GM23338 (cell line): ENCODE results near the gene IL1RAPL2. TPM values are rescaled to one million over a fixed set of nuclear protein-coding genes. Genes with fewer than 3 reads are reported as not detected.

Experiments used
- ATAC-seq: fragments of 200-7000 bp; cut with Tn5 transposase; 3 replicates; pipeline ENCODE4 v1.9.1; 2020
- DNase-seq: peaks from one replicate; pipeline ENCODE4 v3.0.0-alpha.2; 2015; ENCODE audit warnings: low spot score
- H2AFZ ChIP-seq: fragments of 200-600 bp; sonication (generic); 2 replicates; pipeline ENCODE4 v1.8.0; 2016; ENCODE audit warnings: antibody characterized with exemption, mild to moderate bottlenecking, moderate library complexity
- H3F3A ChIP-seq: fragments of 200-600 bp; sonication (generic); replicated peaks from 2 replicates; pipeline ENCODE4 v1.8.0; 2017; ENCODE audit warnings: antibody characterized with exemption, mixed run types, low read depth
- H3K27ac ChIP-seq: fragments of 200-600 bp; sonication (generic); 2 replicates; pipeline ENCODE4 v1.6.1; 2016; ENCODE audit warnings: low read depth
- H3K27me3 ChIP-seq: fragments of 200-600 bp; sonication (generic); 2 replicates; pipeline ENCODE4 v1.8.0; 2016; ENCODE audit warnings: mild to moderate bottlenecking, mixed run types, moderate library complexity; ENCODE audit not compliant: insufficient read depth
- H3K36me3 ChIP-seq: fragments of 200-600 bp; sonication (generic); 2 replicates; pipeline ENCODE4 v1.8.0; 2016; ENCODE audit warnings: mild to moderate bottlenecking; ENCODE audit not compliant: insufficient read depth
- H3K4me1 ChIP-seq: fragments of 200-600 bp; sonication (generic); 2 replicates; pipeline ENCODE4 v1.8.0; 2016; ENCODE audit warnings: mild to moderate bottlenecking, moderate library complexity; ENCODE audit not compliant: insufficient read depth
- H3K4me2 ChIP-seq: fragments of 200-600 bp; sonication (generic); 2 replicates; pipeline ENCODE4 v1.7.1; 2017; ENCODE audit warnings: mixed run types
- H3K4me3 ChIP-seq: fragments of 200-600 bp; sonication (generic); 2 replicates; pipeline ENCODE4 v1.6.1; 2016; ENCODE audit warnings: mixed run types
- H3K79me2 ChIP-seq: fragments of 200-600 bp; sonication (generic); replicated peaks from 2 replicates; pipeline ENCODE4 v1.8.0; 2017; ENCODE audit warnings: mild to moderate bottlenecking; ENCODE audit not compliant: insufficient read depth
- H3K9me2 ChIP-seq: fragments of 200-600 bp; sonication (generic); 2 replicates; pipeline ENCODE4 v1.8.0; 2017; ENCODE audit not compliant: insufficient read depth
- H4K20me1 ChIP-seq: fragments of 200-600 bp; sonication (generic); replicated peaks from 2 replicates; pipeline ENCODE4 v1.8.0; 2017; ENCODE audit warnings: mild to moderate bottlenecking; ENCODE audit not compliant: insufficient read depth
- H3K27ac Mint-ChIP-seq: 2 replicates; pipeline ENCODE4 v1.8.0; 2020; ENCODE audit warnings: inconsistent platforms, mild to moderate bottlenecking, moderate library complexity, mixed read lengths
- H3K27me3 Mint-ChIP-seq: 3 replicates; pipeline ENCODE4 v1.8.0; 2022; ENCODE audit warnings: low read depth, mild to moderate bottlenecking, moderate library complexity, mixed read lengths, inconsistent platforms; ENCODE audit not compliant: insufficient read depth, poor library complexity
- H3K36me3 Mint-ChIP-seq: 3 replicates; pipeline ENCODE4 v1.8.0; 2021; ENCODE audit warnings: low read depth, mild to moderate bottlenecking, inconsistent platforms, moderate library complexity, mixed read lengths
- H3K4me1 Mint-ChIP-seq: 3 replicates; pipeline ENCODE4 v1.8.0; 2020; ENCODE audit warnings: mild to moderate bottlenecking, inconsistent platforms, mixed read lengths
- H3K4me3 Mint-ChIP-seq: 3 replicates; pipeline ENCODE4 v1.8.0; 2021; ENCODE audit warnings: moderate library complexity, mild to moderate bottlenecking, inconsistent platforms, mixed read lengths
- H3K9me3 Mint-ChIP-seq: 3 replicates; pipeline ENCODE4 v1.8.0; 2020; ENCODE audit warnings: moderate library complexity, mild to moderate bottlenecking, inconsistent platforms, mixed read lengths
- CREB1 ChIP-seq: fragments of 250-450 bp; sonication (Bioruptor Pico); IDR thresholded peaks from 2 replicates; pipeline ENCODE4 v1.5.0; 2020; ENCODE audit warnings: low read depth, mild to moderate bottlenecking, moderate library complexity
- CTCF ChIP-seq, 2 experiments: fragments of 200-600 bp in 1 of 2; sonication (generic) in 1 of 2; conservative IDR thresholded peaks; 2 replicates each; pipeline versions ENCODE4 v1.5.1 to v1.6.1; 2016 to 2017; ENCODE audit warnings: antibody characterized with exemption in 2 of 2, low read depth in 2 of 2, mild to moderate bottlenecking in 2 of 2, moderate library complexity in 1 of 2
- EZH2 ChIP-seq: fragments of 200-600 bp; sonication (generic); IDR thresholded peaks from one replicate; pipeline ENCODE4 v1.8.0; 2017; ENCODE audit warnings: antibody characterized with exemption, mild to moderate bottlenecking, low read depth; ENCODE audit not compliant: unreplicated experiment
- NANOG ChIP-seq: IDR thresholded peaks from 2 replicates; pipeline ENCODE4 v1.6.1; 2016; ENCODE audit warnings: antibody characterized with exemption, borderline replicate concordance
- POLR2AphosphoS5 ChIP-seq: IDR thresholded peaks from 2 replicates; pipeline ENCODE4 v1.6.1; 2016; ENCODE audit warnings: antibody characterized with exemption, low read depth
- ZNF462 ChIP-seq: fragments of 250-450 bp; sonication (Bioruptor Pico); IDR thresholded peaks from 2 replicates; pipeline ENCODE4 v1.5.0; 2020; ENCODE audit warnings: mild to moderate bottlenecking, moderate library complexity
- polyA plus RNA-seq: library from polyadenylated mRNA; unstranded; fragments of >200 nt; fragmentation: Nextera tagmentation; extraction: Ambion mirVana; gene quantifications from 2 replicates; pipeline ENCODE4 v1.2.1, GENCODE V29; 2016
- total RNA-seq: library from RNA; depleted of rRNA; stranded (reverse); fragments of >200 nt; shearing (Covaris generic); gene quantifications from 2 replicates; pipeline ENCODE4 v1.2.3, GENCODE V29; 2014

IL1RAPL2 gene
- total and polyA plus RNA-seq, 2 experiments from 2014 or later = 0.80 to 0.94 TPM

GRCh38 chrX:104968241-104968640, 402.2 kb downstream of the IL1RAPL2 start:
- no peaks in the 10 kb centered on the region for H3K36me3 Mint-ChIP-seq
- no peak overlapping the region for H3K4me3 ChIP-seq
- H3K4me1 ChIP-seq = no peaks in the 10 kb centered on the region
- H3K9me3 Mint-ChIP-seq = no peaks in the 10 kb centered on the region
- H3K79me2 ChIP-seq = no peaks in the 10 kb centered on the region
- H3K27ac ChIP-seq = no peak overlapping the region
- no peak for ATAC-seq
- no peaks in the 10 kb centered on the region; the same call in 2 of the 3 replicates for H3K4me1 Mint-ChIP-seq
- H3K27ac Mint-ChIP-seq = no peak overlapping the region
- no peak overlapping the region for H3K4me2 ChIP-seq
- no peaks in the 10 kb centered on the region for H4K20me1 ChIP-seq
- no peaks in the 10 kb centered on the region for H3K9me2 ChIP-seq
- no peaks in the 10 kb centered on the region for H3K36me3 ChIP-seq
- DNase-seq = no peak
- TF ChIP-seq ZNF462 (CRISPR knock-in tag) (no peak), CREB1 (CRISPR knock-in tag) (no peak), EZH2 (no peak), NANOG (no peak), POLR2AphosphoS5 (no peak), CTCF (conservative IDR thresholded peaks at IDR 0.05; ENCODE audit: low read depth in 2 of 2) (no peak)
- no peak overlapping the region for H2AFZ ChIP-seq
- no peaks in the 10 kb centered on the region for H3K27me3 ChIP-seq
- no peak overlapping the region for H3K4me3 Mint-ChIP-seq
- H3F3A ChIP-seq = no peaks in the 10 kb centered on the region
- H3K27me3 Mint-ChIP-seq = peaks cover 2% of the 10 kb centered on the region
